Endothelial cell of umbilical vein (primary cell): Measurements from ENCODE around the gene DSG1. TPM values are rescaled to one million over a fixed set of nuclear protein-coding genes. Genes with fewer than 3 reads are reported as not detected.

Experiments
- BruUV-seq: library from RNA; stranded (reverse); fragments of 400-500 nt; replicated peaks from 2 replicates; lab custom pipeline; 2021; lab: Mats Ljungman, UMichigan
- CTCF ChIA-PET: fragments of 300-600, 350-600 bp; sonication (Branson Sonifier 250); formaldehyde crosslinking; loops from one replicate; lab custom pipeline; 2021; ENCODE audit warnings: antibody characterized with exemption, inconsistent platforms; lab: Charles Lee
- POLR2A ChIA-PET: fragments of 300-600, 350-600 bp; sonication (Branson Sonifier 250); formaldehyde crosslinking; loops from one replicate; lab custom pipeline; 2021; ENCODE audit warnings: antibody characterized with exemption, inconsistent platforms; lab: Charles Lee
- DNase-seq: peaks from one replicate; pipeline ENCODE4 v3.0.0-alpha.2; 2011; ENCODE audit warnings: low read depth, low spot score
- FAIRE-seq: peaks from 2 replicates; lab custom pipeline; 2011; peaks lifted over from hg19 to GRCh38; lab: Jason Lieb, UNC
- H2AFZ ChIP-seq: 2 replicates; pipeline ENCODE4 v1.6.0; 2012; ENCODE audit warnings: low read depth, low read length, control low read depth, inconsistent platforms
- H3K27ac ChIP-seq: 2 replicates; pipeline ENCODE4 v1.5.1; 2011; ENCODE audit warnings: low read depth, mild to moderate bottlenecking, control low read depth, low read length, moderate library complexity; ENCODE audit not compliant: insufficient read depth
- H3K27me3 ChIP-seq, 2 experiments: 2 replicates each; pipeline versions ENCODE4 v1.6.0 to v1.6.1; 2011; ENCODE audit warnings: low read length in 2 of 2, mixed read lengths in 1 of 2; ENCODE audit not compliant: control insufficient read depth in 2 of 2, insufficient read depth in 2 of 2
- H3K36me3 ChIP-seq, 2 experiments: 2 replicates in 1 of 2; 3 replicates in 1 of 2; pipeline ENCODE4 v1.5.1; 2011; ENCODE audit warnings: low read length in 2 of 2, mild to moderate bottlenecking in 1 of 2, moderate library complexity in 1 of 2; ENCODE audit not compliant: control insufficient read depth in 2 of 2, insufficient read depth in 2 of 2; ENCODE audit errors: extremely low read depth in 1 of 2
- H3K4me1 ChIP-seq: 3 replicates; pipeline ENCODE4 v1.5.1; 2011; ENCODE audit warnings: mild to moderate bottlenecking, low read length; ENCODE audit not compliant: control insufficient read depth, insufficient read depth; ENCODE audit errors: extremely low read depth
- H3K4me2 ChIP-seq: 2 replicates; pipeline ENCODE4 v1.6.1; 2011; ENCODE audit warnings: low read length, control low read depth, mixed read lengths; ENCODE audit not compliant: insufficient read depth
- H3K4me3 ChIP-seq, 3 experiments: fragments of 200-600 bp in 1 of 3; sonication (generic), shearing (Covaris generic) in 1 of 3; replicated peaks in 1 of 3; 2 replicates each; pipeline ENCODE4 v1.5.1; 2011 to 2016; ENCODE audit warnings: control low read depth in 3 of 3, low read length in 3 of 3, mild to moderate bottlenecking in 2 of 3, inconsistent platforms in 1 of 3, low read depth in 1 of 3, moderate library complexity in 1 of 3; ENCODE audit not compliant: insufficient read depth in 1 of 3
- H3K79me2 ChIP-seq: 2 replicates; pipeline ENCODE4 v1.6.0; 2012; ENCODE audit warnings: low read length, inconsistent platforms; ENCODE audit not compliant: control insufficient read depth, insufficient read depth
- H3K9ac ChIP-seq: replicated peaks from 2 replicates; pipeline ENCODE3; 2011; ENCODE audit warnings: low read length, control low read depth; ENCODE audit not compliant: insufficient read depth; ENCODE audit errors: extremely low read depth
- H3K9me1 ChIP-seq: replicated peaks from 3 replicates; pipeline ENCODE4 v1.6.0; 2011; ENCODE audit warnings: mild to moderate bottlenecking, low read length; ENCODE audit not compliant: control insufficient read depth, insufficient read depth; ENCODE audit errors: extremely low read depth
- H3K9me3 ChIP-seq: replicated peaks from 2 replicates; pipeline ENCODE4 v1.5.1; 2012; ENCODE audit warnings: low read length, inconsistent platforms; ENCODE audit not compliant: control insufficient read depth, insufficient read depth
- H4K20me1 ChIP-seq: replicated peaks from 2 replicates; pipeline ENCODE3; 2011; ENCODE audit warnings: mild to moderate bottlenecking, low read length; ENCODE audit not compliant: control insufficient read depth, insufficient read depth; ENCODE audit errors: extremely low read depth
- CTCF ChIP-seq, 2 donors: IDR thresholded peaks; 1 replicate in 1 of 2; 2 replicates in 1 of 2; pipeline ENCODE4 v1.5.1; 2011; ENCODE audit warnings: low read length in 2 of 2, mild to moderate bottlenecking in 2 of 2, moderate library complexity in 2 of 2, control low read depth in 1 of 2, inconsistent platforms in 1 of 2, low read depth in 1 of 2; ENCODE audit not compliant: insufficient read depth in 1 of 2; ENCODE audit errors: extremely low read depth in 1 of 2
- EZH2 ChIP-seq: IDR thresholded peaks from 2 replicates; pipeline ENCODE4 v1.6.1; 2012; ENCODE audit warnings: borderline replicate concordance, low read depth, mild to moderate bottlenecking, moderate library complexity, low read length, inconsistent platforms; ENCODE audit not compliant: severe bottlenecking
- FOS ChIP-seq: IDR thresholded peaks from 2 replicates; pipeline ENCODE4 v1.6.1; 2011; ENCODE audit warnings: mild to moderate bottlenecking, low read length, moderate library complexity, borderline replicate concordance; ENCODE audit not compliant: insufficient read depth
- GATA2 ChIP-seq: IDR thresholded peaks from 2 replicates; pipeline ENCODE4 v1.7.0; 2011; ENCODE audit warnings: low read depth, mild to moderate bottlenecking, moderate library complexity, mixed read lengths, low read length; ENCODE audit not compliant: insufficient read length, insufficient read depth
- JUN ChIP-seq: IDR thresholded peaks from 2 replicates; pipeline ENCODE4 v1.6.1; 2011; ENCODE audit warnings: borderline replicate concordance, low read depth; ENCODE audit not compliant: insufficient read length, insufficient read depth
- MYC ChIP-seq: IDR thresholded peaks from one replicate; pipeline ENCODE4 v1.6.1; 2011; ENCODE audit warnings: mild to moderate bottlenecking, low read depth, low read length
- POLR2A ChIP-seq: IDR thresholded peaks from 2 replicates; pipeline ENCODE4 v1.6.1; 2012; ENCODE audit warnings: low read depth, mild to moderate bottlenecking, control low read depth, low read length
- POLR2AphosphoS5 ChIP-seq: IDR thresholded peaks from 2 replicates; pipeline ENCODE4 v1.6.1; 2012; ENCODE audit warnings: low read depth, mild to moderate bottlenecking, control low read depth, low read length, moderate library complexity; ENCODE audit not compliant: insufficient read depth
- dilution Hi-C: fragments of 300-500 bp; cut with MboI; formaldehyde crosslinking; loops from one replicate; pipeline ENCODE4 v1.15.0; 2019; ENCODE audit warnings: low sequenced_read_pairs; ENCODE audit not compliant: extremely low pct_ligation_motif_present
- intact Hi-C: fragments of 100-400 bp; cut with micrococcal nuclease; formaldehyde crosslinking; loops from one replicate; pipeline ENCODE4 v1.10.0; 2022
- polyA plus RNA-seq, 4 experiments: library from polyadenylated mRNA; depleted of rRNA in 3 of 4; stranded (reverse) in 3 of 4; unstranded in 1 of 4; fragments of >200 nt; gene quantifications; 2 replicates each; pipeline versions ENCODE4 v1.2.1 to v1.2.3, GENCODE V29; 2011 to 2012; ENCODE audit warnings: missing spikeins in 1 of 4
- total RNA-seq: library from RNA; stranded (reverse); gene quantifications from 2 replicates; pipeline ENCODE4 v1.2.3, GENCODE V29; 2021
- TF ChIP-seq, protein P1 (sequence below): IDR thresholded peaks from 2 replicates; pipeline ENCODE4 v1.6.1; 2011; ENCODE audit not compliant: insufficient read depth, insufficient read length

The DSG1 gene
- total and polyA plus RNA-seq, 2 donors (not counting 3 experiments of a cell fraction or from before 2014, with no cell fraction given) = not detected

GRCh38 chr18:31280502-31280901, 37.5 kb upstream of the DSG1 start:
- H4K20me1 ChIP-seq = no peaks in the 10 kb centered on the region
- ChIA-PET POLR2A (no interaction called here), CTCF (no interaction called here)
- no peaks in the 10 kb centered on the region for H3K9me1 ChIP-seq
- dilution Hi-C loops = no loop called here
- no peak for FAIRE-seq
- H3K4me1 ChIP-seq = no peaks in the 10 kb centered on the region
- H3K4me2 ChIP-seq = no peak overlapping the region
- intact Hi-C loops = no loop called here
- no peak overlapping the region for H3K9ac ChIP-seq
- H3K79me2 ChIP-seq = no peaks in the 10 kb centered on the region
- H3K36me3 ChIP-seq = no peaks in the 10 kb centered on the region
- BruUV-seq = no TSS peak
- no peaks in the 10 kb centered on the region for H3K9me3 ChIP-seq
- H3K27me3 ChIP-seq = no peaks in the 10 kb centered on the region
- H3K4me3 ChIP-seq = no peak overlapping the region
- DNase-seq = no peak
- no peak overlapping the region for H2AFZ ChIP-seq
- no peak for TF ChIP-seq GATA2
- TF ChIP-seq, protein P1, sequence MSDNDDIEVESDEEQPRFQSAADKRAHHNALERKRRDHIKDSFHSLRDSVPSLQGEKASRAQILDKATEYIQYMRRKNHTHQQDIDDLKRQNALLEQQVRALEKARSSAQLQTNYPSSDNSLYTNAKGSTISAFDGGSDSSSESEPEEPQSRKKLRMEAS = no peak
- TF ChIP-seq POLR2AphosphoS5 = no peak
- no peak for TF ChIP-seq EZH2
- TF ChIP-seq FOS = no peak
- TF ChIP-seq POLR2A = no peak
- TF ChIP-seq CTCF (IDR thresholded peaks at IDR 0.05; ENCODE audit: extremely low read depth in 1 of 2, insufficient read depth in 1 of 2, low read depth in 1 of 2, low read length in 2 of 2) = no peak
- TF ChIP-seq JUN = no peak
- TF ChIP-seq MYC = no peak
- no peak overlapping the region for H3K27ac ChIP-seq
